HG03135 (cell line): ENCODE measurements around the gene CCDC138.
A peak's percentile ranks its signal among the peaks of the same experiment; 100 is the strongest.
"Not testable (repeated sequence)": the region's sequence is repeated elsewhere in the genome, so short reads cannot be mapped to it uniquely, and the experiment has no call there.

Experiments
- ATAC-seq: cut with Tn5 transposase; IDR thresholded peaks from one replicate; pipeline ENCODE4 v1.9.1; 2021; ENCODE audit warnings: mild to moderate bottlenecking, moderate library complexity; ENCODE audit not compliant: unreplicated experiment

CCDC138 gene

GRCh38 chr2:108786354-108787215 is at the start of gene CCDC138:
TSS of gene CCDC138 (plus strand) at chr2:108786771. CDS start at chr2:108786823, 52 bp downstream.
- ATAC-seq = peak; percentile 95

GRCh38 chr2:108757973-108758372 is 28.6 kb upstream of the CCDC138 start:
- not testable (repeated sequence) for ATAC-seq

GRCh38 chr2:108762618-108763017 is 24.0 kb upstream of the CCDC138 start:
- not testable (repeated sequence) for ATAC-seq

GRCh38 chr2:108766671-108767070 is 19.9 kb upstream of the CCDC138 start:
- ATAC-seq = not testable (repeated sequence)

GRCh38 chr2:108767859-108768258 is 18.7 kb upstream of the CCDC138 start:
- not testable (repeated sequence) for ATAC-seq

GRCh38 chr2:108776475-108776874 is 10.1 kb upstream of the CCDC138 start:
- peak; percentile 53 for ATAC-seq

- ATAC-seq = no peak
Observed at GRCh38 chr2:108778857-108779256, 7.7 kb upstream of the CCDC138 start.

GRCh38 chr2:108786008-108786353 is 590 bp upstream of the CCDC138 start:
- ATAC-seq = no peak

- ATAC-seq = no peak
Observed at GRCh38 chr2:108787216-108787541, 608 bp downstream of the CCDC138 start.

GRCh38 chr2:108803045-108803736 is 16.6 kb downstream of the CCDC138 start:
- ATAC-seq = no peak

- ATAC-seq = no peak
Observed at GRCh38 chr2:108805032-108805431, 18.5 kb downstream of the CCDC138 start.

GRCh38 chr2:108805782-108806181 is 19.2 kb downstream of the CCDC138 start:
- no peak for ATAC-seq

- ATAC-seq = no peak
Observed at GRCh38 chr2:108806371-108807113, 20.0 kb downstream of the CCDC138 start.

- no peak for ATAC-seq
Observed at GRCh38 chr2:108809936-108810335, 23.4 kb downstream of the CCDC138 start.

- ATAC-seq = no peak
Observed at GRCh38 chr2:108810993-108811957, 24.7 kb downstream of the CCDC138 start.

GRCh38 chr2:108813732-108814131 is 27.2 kb downstream of the CCDC138 start:
- no peak for ATAC-seq

GRCh38 chr2:108820482-108820881 is 33.9 kb downstream of the CCDC138 start:
- no peak for ATAC-seq

GRCh38 chr2:108823286-108823685 is 36.7 kb downstream of the CCDC138 start:
- no peak for ATAC-seq

- ATAC-seq = no peak
Observed at GRCh38 chr2:108824316-108825070, 37.9 kb downstream of the CCDC138 start.

- no peak for ATAC-seq
Observed at GRCh38 chr2:108825254-108825653, 38.7 kb downstream of the CCDC138 start.
